ENCODE results near the gene C20orf96.

Gene C20orf96

DNA sequence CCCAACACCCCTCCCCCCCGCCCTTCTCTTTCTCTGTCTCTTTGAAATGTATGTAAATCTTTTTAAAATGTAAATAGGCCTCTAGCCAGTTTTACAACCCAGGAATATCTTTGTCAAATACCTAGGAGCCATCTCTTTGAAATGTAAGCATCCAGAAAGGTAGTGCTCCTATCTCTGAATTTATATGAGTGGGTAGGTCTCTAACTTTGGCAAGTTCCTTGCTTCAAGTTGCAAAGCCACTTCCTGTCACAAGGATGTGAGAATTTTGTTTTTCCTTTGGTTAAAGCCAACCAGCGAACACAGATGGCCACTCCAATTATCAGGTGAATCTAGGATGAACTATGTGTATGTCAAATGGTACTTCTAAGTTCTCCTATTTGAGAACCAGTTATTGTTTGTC is 39.2 kb downstream of the C20orf96 start:
- Histone ChIP-seq H3K9me3 (ENCODE audit: control insufficient read depth, low read length) (no peaks in the 10 kb centered on the region), H2AFZ (no peak overlapping the region), H3K27ac (no peak overlapping the region), H3K4me3 (ENCODE audit: low read depth, low read length) (no peak overlapping the region), H3K79me2 (no peaks in the 10 kb centered on the region), H3K4me1 (no peaks in the 10 kb centered on the region), H3K27me3 (ENCODE audit: control insufficient read depth, insufficient read depth, low read length) (no peaks in the 10 kb centered on the region), H3K4me2 (ENCODE audit: low read length) (no peak overlapping the region), H3K36me3 (ENCODE audit: control insufficient read depth, insufficient read depth, low read length) (no peaks in the 10 kb centered on the region), H3K9ac (no peak overlapping the region)
- TF ChIP-seq, protein P1, sequence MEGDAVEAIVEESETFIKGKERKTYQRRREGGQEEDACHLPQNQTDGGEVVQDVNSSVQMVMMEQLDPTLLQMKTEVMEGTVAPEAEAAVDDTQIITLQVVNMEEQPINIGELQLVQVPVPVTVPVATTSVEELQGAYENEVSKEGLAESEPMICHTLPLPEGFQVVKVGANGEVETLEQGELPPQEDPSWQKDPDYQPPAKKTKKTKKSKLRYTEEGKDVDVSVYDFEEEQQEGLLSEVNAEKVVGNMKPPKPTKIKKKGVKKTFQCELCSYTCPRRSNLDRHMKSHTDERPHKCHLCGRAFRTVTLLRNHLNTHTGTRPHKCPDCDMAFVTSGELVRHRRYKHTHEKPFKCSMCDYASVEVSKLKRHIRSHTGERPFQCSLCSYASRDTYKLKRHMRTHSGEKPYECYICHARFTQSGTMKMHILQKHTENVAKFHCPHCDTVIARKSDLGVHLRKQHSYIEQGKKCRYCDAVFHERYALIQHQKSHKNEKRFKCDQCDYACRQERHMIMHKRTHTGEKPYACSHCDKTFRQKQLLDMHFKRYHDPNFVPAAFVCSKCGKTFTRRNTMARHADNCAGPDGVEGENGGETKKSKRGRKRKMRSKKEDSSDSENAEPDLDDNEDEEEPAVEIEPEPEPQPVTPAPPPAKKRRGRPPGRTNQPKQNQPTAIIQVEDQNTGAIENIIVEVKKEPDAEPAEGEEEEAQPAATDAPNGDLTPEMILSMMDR (IDR thresholded peaks at IDR 0.05) = no peak

DNA sequence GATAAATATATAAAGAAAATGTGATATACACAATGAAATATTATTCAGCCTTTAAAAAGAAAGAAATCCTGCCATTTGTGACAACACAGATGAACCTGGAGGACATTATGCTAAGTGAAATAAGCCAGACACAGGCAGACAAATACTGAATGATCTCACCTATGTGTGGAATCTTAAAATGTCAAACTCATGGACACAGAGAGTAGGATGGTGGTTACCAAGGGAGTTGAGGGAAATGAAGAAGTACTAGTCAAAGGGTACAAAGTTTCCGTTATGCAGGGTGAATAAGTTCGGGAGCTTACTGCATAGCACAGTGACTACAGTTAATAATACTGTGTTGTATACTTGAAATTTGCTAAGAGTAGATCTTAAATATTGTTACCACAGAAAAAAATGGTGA is 47.6 kb downstream of the C20orf96 start:
- H3K4me2 ChIP-seq (ENCODE audit: low read length) = no peak overlapping the region
- H3K79me2 ChIP-seq = no peaks in the 10 kb centered on the region
- no peak overlapping the region for H2AFZ ChIP-seq
- no peaks in the 10 kb centered on the region for H3K36me3 ChIP-seq (ENCODE audit: control insufficient read depth, insufficient read depth, low read length)
- no peak overlapping the region for H3K4me3 ChIP-seq (ENCODE audit: low read depth, low read length)
- H3K9me3 ChIP-seq (ENCODE audit: control insufficient read depth, low read length) = no peaks in the 10 kb centered on the region
- H3K9ac ChIP-seq = no peak overlapping the region
- no peaks in the 10 kb centered on the region for H3K27me3 ChIP-seq (ENCODE audit: control insufficient read depth, insufficient read depth, low read length)
- H3K27ac ChIP-seq = no peak overlapping the region
- H3K4me1 ChIP-seq = no peaks in the 10 kb centered on the region
- TF ChIP-seq, protein P1 (IDR thresholded peaks at IDR 0.05) = no peak

DNA sequence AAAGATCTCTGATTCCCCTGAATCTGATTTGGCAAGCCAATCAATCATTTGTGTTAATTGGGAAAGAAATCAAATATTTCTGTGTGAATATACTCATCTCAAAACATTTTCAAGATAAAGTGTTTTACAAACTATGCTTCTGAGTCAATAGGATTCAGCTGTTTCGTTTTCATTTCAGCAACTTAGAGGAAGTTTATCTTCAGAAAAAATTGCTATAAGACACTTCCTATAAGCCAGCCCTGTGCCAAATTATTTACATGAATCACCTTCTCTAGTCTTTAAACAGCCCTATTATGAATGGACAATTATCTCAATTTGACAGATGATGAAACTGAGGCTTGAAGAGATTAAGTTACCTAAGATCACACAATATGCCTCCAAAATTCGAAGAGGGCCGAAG is 52.6 kb downstream of the C20orf96 start:
- no peak overlapping the region for H3K4me2 ChIP-seq (ENCODE audit: low read length)
- H3K4me3 ChIP-seq (ENCODE audit: low read depth, low read length) = no peak overlapping the region
- no peaks in the 10 kb centered on the region for H3K27me3 ChIP-seq (ENCODE audit: control insufficient read depth, insufficient read depth, low read length)
- TF ChIP-seq, protein P1 (IDR thresholded peaks at IDR 0.05) = no peak
- no peaks in the 10 kb centered on the region for H3K4me1 ChIP-seq
- H3K79me2 ChIP-seq = no peaks in the 10 kb centered on the region
- no peaks in the 10 kb centered on the region for H3K9me3 ChIP-seq (ENCODE audit: control insufficient read depth, low read length)
- H3K9ac ChIP-seq = no peak overlapping the region
- no peak overlapping the region for H2AFZ ChIP-seq
- H3K27ac ChIP-seq = no peak overlapping the region
- no peaks in the 10 kb centered on the region for H3K36me3 ChIP-seq (ENCODE audit: control insufficient read depth, insufficient read depth, low read length)

DNA sequence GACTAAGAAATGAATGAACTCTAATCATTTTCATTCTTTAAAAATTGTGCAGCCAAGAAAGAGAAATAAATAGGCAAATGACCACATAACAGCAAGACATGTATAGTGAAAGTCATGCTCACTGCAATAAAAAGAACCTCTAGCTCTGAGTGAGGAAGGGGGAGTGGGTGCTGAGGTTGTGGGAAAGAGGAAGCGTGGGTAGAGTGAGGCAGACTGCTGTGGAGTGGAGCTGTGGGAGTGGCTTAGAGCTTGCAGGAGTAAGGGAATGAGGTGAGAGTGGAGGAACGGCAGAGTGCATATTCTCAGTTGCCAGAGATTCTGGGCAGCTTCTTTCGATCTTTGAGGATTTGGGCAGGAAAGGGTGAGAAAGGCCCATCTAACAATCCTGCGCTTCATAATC is 53.1 kb downstream of the C20orf96 start:
- Histone ChIP-seq H3K9me3 (ENCODE audit: control insufficient read depth, low read length) (no peaks in the 10 kb centered on the region), H3K27ac (no peak overlapping the region), H3K4me2 (ENCODE audit: low read length) (no peak overlapping the region), H3K27me3 (ENCODE audit: control insufficient read depth, insufficient read depth, low read length) (no peaks in the 10 kb centered on the region), H3K36me3 (ENCODE audit: control insufficient read depth, insufficient read depth, low read length) (no peaks in the 10 kb centered on the region), H3K79me2 (no peaks in the 10 kb centered on the region), H3K4me3 (ENCODE audit: low read depth, low read length) (no peak overlapping the region), H2AFZ (no peak overlapping the region), H3K9ac (no peak overlapping the region), H3K4me1 (no peaks in the 10 kb centered on the region)
- TF ChIP-seq, protein P1 (IDR thresholded peaks at IDR 0.05) = no peak

DNA sequence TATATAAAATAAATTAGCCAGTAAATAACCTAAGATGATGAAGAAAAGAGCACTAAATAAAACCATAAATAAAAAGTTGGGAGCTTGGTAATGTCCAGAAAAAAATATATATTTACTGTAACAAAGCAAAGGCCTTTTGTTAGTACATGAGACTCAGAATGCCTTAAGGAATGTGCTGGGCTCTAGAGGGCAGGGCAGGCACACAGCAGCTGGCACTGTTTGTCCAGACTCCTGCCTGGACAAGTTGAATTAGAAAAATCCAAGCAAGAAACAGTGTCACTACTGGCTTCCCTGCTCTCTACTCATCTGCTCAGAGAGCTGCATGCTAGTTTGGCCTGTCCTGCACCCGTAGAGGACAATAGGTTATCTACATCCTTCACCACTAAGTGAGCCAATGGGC is 54.7 kb downstream of the C20orf96 start:
- Histone ChIP-seq H3K79me2 (no peaks in the 10 kb centered on the region), H3K36me3 (ENCODE audit: control insufficient read depth, insufficient read depth, low read length) (no peaks in the 10 kb centered on the region), H3K27me3 (ENCODE audit: control insufficient read depth, insufficient read depth, low read length) (no peaks in the 10 kb centered on the region), H3K4me1 (no peaks in the 10 kb centered on the region), H3K9me3 (ENCODE audit: control insufficient read depth, low read length) (no peaks in the 10 kb centered on the region), H3K4me2 (ENCODE audit: low read length) (no peak overlapping the region), H2AFZ (no peak overlapping the region), H3K4me3 (ENCODE audit: low read depth, low read length) (no peak overlapping the region), H3K9ac (no peak overlapping the region), H3K27ac (no peak overlapping the region)
- TF ChIP-seq, protein P1 (IDR thresholded peaks at IDR 0.05) = peak; percentile 58

Data from parathyroid adenoma (tissue), 2 donors.